ENCODE data around the gene DYSF.

- no peak for TF ChIP-seq EZH2 (IDR thresholded peaks at IDR 0.05)
- no peak for TF ChIP-seq POLR2AphosphoS5 (IDR thresholded peaks at IDR 0.05; ENCODE audit: borderline replicate concordance, low read depth, low read length)
Observed at GRCh38 chr2:71711133-71711855, 257.9 kb downstream of the DYSF start.

Data from SK-N-MC (cell line).